COLO829 (cell line): Measurements from ENCODE around the gene MCUB.

Source experiments
- DNase-seq: peaks from one replicate; pipeline ENCODE4 v3.0.0; 2012; ENCODE audit warnings: low spot score

MCUB gene

GRCh38 chr4:109729718-109730618, 169.9 kb downstream of the MCUB start, which contains the start of gene PLA2G12A:
PLA2G12A (minus strand) TSS chr4:109730070; CDS start chr4:109729809, 261 bp downstream.
- peak; percentile 76 for DNase-seq

GRCh38 chr4:109730619-109731545, 170.8 kb downstream of the MCUB start:
- DNase-seq = no peak

- no peak for DNase-seq
Observed at GRCh38 chr4:109733728-109734127, 173.7 kb downstream of the MCUB start.

- DNase-seq = no peak
Observed at GRCh38 chr4:109735566-109736365, 175.7 kb downstream of the MCUB start.
